Glutamatergic neuron (in vitro differentiated cells): ENCODE measurements around the gene INMT. TPM values are rescaled to one million over a fixed set of nuclear protein-coding genes. Genes with fewer than 3 reads are reported as not detected.

ENCODE experiments used
- DNase-seq: peaks from one replicate; pipeline ENCODE4 v3.0.0; 2022
- H3K27ac Mint-ChIP-seq: one replicate; pipeline ENCODE4 v1.8.0; 2020; ENCODE audit warnings: mild to moderate bottlenecking, mixed read lengths, inconsistent platforms; ENCODE audit not compliant: unreplicated experiment
- H3K27me3 Mint-ChIP-seq: one replicate; pipeline ENCODE4 v1.8.0; 2020; ENCODE audit warnings: mild to moderate bottlenecking, moderate library complexity, mixed read lengths, inconsistent platforms; ENCODE audit not compliant: unreplicated experiment
- H3K36me3 Mint-ChIP-seq: one replicate; pipeline ENCODE4 v1.8.0; 2020; ENCODE audit warnings: mild to moderate bottlenecking, mixed read lengths, inconsistent platforms; ENCODE audit not compliant: unreplicated experiment
- H3K4me1 Mint-ChIP-seq: one replicate; pipeline ENCODE4 v1.8.0; 2020; ENCODE audit warnings: mild to moderate bottlenecking, low read depth, mixed read lengths, inconsistent platforms; ENCODE audit not compliant: unreplicated experiment
- H3K4me3 Mint-ChIP-seq: one replicate; pipeline ENCODE4 v1.8.0; 2020; ENCODE audit warnings: mild to moderate bottlenecking, mixed read lengths, inconsistent platforms; ENCODE audit not compliant: unreplicated experiment
- H3K9me3 Mint-ChIP-seq: one replicate; pipeline ENCODE4 v1.8.0; 2020; ENCODE audit warnings: mild to moderate bottlenecking, moderate library complexity, mixed read lengths, inconsistent platforms; ENCODE audit not compliant: unreplicated experiment
- total RNA-seq: library from RNA; stranded (reverse); fragmentation: NEBNext Ultra II Directional; extraction: Animal tissue kit (Norgen Biotek cat#: 25700); gene quantifications from one replicate; pipeline ENCODE4 v1.2.1, GENCODE V29; 2021; ENCODE audit not compliant: unreplicated experiment
- TF ChIP-seq, protein P1 (sequence below): fragments of 200-600 bp; sonication (generic); IDR thresholded peaks from one replicate; pipeline ENCODE4 v1.5.0; 2021; ENCODE audit not compliant: partially characterized antibody, unreplicated experiment

The INMT gene
- total RNA-seq, 1 donor from 2014 or later = 1.7 TPM

DNA sequence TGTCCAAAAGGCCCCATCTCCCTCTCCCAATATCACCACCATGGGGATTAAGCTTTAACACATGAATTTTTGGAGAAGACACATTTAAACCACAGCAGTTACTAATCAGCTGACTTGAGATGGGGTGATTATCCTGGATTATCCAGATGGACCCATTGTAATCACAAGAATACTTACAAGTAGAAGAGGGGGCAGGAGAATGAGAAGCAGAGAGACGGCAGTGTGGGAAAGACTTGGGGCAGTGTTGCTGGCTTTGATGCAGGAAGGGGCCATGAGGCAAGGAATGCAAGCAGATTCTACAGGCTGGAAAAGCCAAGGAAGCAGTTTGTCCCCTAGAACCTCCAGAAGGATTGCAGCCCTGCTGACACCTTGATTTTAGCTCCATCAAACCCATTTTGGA lies 30.7 kb upstream of the INMT start:
- H3K9me3 Mint-ChIP-seq = peaks cover 19% of the 10 kb centered on the region
- H3K27ac Mint-ChIP-seq = no peak overlapping the region
- no peak overlapping the region for H3K4me3 Mint-ChIP-seq
- TF ChIP-seq, protein P1, sequence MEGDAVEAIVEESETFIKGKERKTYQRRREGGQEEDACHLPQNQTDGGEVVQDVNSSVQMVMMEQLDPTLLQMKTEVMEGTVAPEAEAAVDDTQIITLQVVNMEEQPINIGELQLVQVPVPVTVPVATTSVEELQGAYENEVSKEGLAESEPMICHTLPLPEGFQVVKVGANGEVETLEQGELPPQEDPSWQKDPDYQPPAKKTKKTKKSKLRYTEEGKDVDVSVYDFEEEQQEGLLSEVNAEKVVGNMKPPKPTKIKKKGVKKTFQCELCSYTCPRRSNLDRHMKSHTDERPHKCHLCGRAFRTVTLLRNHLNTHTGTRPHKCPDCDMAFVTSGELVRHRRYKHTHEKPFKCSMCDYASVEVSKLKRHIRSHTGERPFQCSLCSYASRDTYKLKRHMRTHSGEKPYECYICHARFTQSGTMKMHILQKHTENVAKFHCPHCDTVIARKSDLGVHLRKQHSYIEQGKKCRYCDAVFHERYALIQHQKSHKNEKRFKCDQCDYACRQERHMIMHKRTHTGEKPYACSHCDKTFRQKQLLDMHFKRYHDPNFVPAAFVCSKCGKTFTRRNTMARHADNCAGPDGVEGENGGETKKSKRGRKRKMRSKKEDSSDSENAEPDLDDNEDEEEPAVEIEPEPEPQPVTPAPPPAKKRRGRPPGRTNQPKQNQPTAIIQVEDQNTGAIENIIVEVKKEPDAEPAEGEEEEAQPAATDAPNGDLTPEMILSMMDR = no peak
- H3K36me3 Mint-ChIP-seq = peaks cover 51% of the 10 kb centered on the region
- DNase-seq = no peak
- H3K4me1 Mint-ChIP-seq = peaks cover 4% of the 10 kb centered on the region
- H3K27me3 Mint-ChIP-seq = peaks cover 5% of the 10 kb centered on the region

DNA sequence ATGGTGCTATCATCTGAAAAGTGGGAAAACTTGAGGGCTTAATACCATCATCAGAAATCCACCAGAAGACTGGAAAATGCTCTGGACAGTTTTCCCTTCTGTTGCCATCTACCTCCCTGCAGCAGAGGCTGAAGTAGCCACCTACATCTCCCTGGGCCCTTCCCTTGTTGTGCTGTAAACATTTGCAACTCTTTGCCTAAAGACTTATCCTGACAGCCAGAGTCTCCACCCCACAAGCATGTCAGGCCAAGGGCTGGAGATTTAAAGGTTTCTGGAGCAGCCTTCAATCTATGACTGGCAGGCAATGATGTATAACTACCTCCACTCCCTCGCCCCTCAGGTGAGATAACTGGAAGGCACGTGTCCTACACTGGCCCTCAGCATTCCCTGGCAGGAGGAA lies 29.7 kb upstream of the INMT start:
- H3K4me3 Mint-ChIP-seq = no peak overlapping the region

DNA sequence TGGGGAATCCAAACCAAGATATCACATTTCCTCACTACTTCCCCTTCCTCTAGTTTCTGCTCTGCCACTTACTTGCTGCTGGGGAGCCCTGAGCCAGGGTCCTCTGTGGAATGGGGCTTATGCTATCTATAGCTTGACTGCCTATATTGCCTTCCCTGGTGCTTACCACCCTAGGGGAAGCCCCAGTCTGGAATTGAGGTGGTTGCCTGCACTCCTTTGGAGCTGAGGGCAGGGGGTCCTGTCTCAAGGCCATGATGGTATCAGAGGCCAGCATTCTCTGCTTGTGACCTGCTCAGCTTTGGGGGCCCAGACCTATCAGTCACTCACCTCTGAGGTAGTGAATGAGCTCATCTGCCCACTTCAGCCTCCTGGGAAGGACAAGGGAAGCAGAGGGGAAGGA lies 29.3 kb upstream of the INMT start:
- TF ChIP-seq, protein P1 = no peak
- no peak overlapping the region for H3K27ac Mint-ChIP-seq
- H3K4me3 Mint-ChIP-seq = no peak overlapping the region
- peaks cover 43% of the 10 kb centered on the region for H3K36me3 Mint-ChIP-seq
- peaks cover 8% of the 10 kb centered on the region for H3K27me3 Mint-ChIP-seq
- peaks cover 10% of the 10 kb centered on the region for H3K4me1 Mint-ChIP-seq
- peaks cover 14% of the 10 kb centered on the region for H3K9me3 Mint-ChIP-seq
- no peak for DNase-seq

More for the DNA sequence above, 29.7 kb upstream of the INMT start:
- DNase-seq = no peak
- no peak overlapping the region for H3K27ac Mint-ChIP-seq
- peaks cover 46% of the 10 kb centered on the region for H3K36me3 Mint-ChIP-seq
- peaks cover 10% of the 10 kb centered on the region for H3K4me1 Mint-ChIP-seq
- TF ChIP-seq, protein P1 = no peak
- peaks cover 15% of the 10 kb centered on the region for H3K9me3 Mint-ChIP-seq
- peaks cover 7% of the 10 kb centered on the region for H3K27me3 Mint-ChIP-seq

DNA sequence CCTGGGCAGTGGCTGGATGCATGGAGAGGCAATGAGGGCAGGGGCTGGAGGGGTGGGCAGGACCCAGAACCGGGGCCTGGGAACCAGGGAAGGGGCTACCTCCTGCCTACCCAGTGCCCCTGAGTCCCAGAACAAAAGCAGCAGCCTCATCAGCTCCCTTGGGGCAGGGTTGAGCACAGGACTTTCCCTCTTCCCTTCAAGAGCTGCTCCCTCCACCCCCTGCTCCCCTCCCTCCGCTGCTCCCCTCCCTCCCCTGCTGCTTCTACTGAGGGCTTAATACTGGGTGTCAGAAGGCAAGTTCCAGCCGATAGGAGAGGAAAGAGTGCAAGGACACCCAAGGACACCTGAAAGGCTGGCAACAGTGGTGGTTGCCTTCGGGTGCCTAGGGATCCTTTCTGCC lies 28.2 kb upstream of the INMT start:
- peaks cover 7% of the 10 kb centered on the region for H3K9me3 Mint-ChIP-seq
- DNase-seq = no peak
- TF ChIP-seq, protein P1 = no peak
- no peak overlapping the region for H3K4me3 Mint-ChIP-seq
- H3K36me3 Mint-ChIP-seq = peaks cover 32% of the 10 kb centered on the region
- peaks cover 10% of the 10 kb centered on the region for H3K27me3 Mint-ChIP-seq
- peaks cover 20% of the 10 kb centered on the region for H3K4me1 Mint-ChIP-seq
- H3K27ac Mint-ChIP-seq = no peak overlapping the region

DNA sequence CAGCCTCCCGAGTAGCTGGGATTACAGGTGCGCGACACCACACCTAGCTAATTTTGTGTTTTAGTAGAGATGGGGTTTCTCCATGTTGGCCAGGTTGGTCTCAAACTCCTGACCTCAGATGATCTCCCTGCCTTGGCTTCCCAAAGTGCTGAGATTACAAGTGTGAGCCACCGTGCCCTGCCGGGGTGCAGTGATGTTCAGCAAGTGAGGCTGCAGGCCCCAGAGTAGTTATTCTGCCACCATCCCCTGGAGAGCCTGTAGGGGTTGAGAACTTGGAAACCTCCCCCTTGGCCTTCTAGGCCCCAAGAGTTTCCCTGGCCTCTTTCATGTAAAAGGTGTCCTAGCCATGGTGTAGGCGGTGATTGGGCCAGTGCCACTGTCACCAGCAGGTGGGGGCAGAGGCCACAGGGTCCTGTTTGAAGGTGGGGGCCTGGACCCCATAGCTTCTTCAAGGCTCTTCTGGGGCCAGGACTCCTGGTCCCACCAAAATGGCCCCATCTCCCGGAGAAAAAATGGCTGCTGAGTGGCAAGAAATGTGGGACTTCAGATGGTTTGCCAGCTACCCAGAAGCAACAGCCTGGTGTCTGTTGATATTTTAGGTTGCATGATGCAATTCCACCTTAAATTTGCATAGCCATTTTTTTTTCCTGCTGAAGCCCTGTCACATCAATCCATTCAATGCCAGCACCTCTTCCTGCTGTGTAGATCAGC lies 25.5 kb upstream of the INMT start:
- Mint-ChIP-seq H3K27me3 (peaks cover 11% of the 10 kb centered on the region), H3K27ac (no peak overlapping the region), H3K4me1 (peaks cover 25% of the 10 kb centered on the region), H3K9me3 (peaks cover 3% of the 10 kb centered on the region), H3K4me3 (no peak overlapping the region), H3K36me3 (peaks cover 9% of the 10 kb centered on the region)
- TF ChIP-seq, protein P1 = no peak
- DNase-seq = no peak
